Measurements from ENCODE around the gene TEC. TPM values are rescaled to one million over a fixed set of nuclear protein-coding genes. Genes with fewer than 3 reads are reported as not detected.
A peak's percentile ranks its signal among the peaks of the same experiment; 100 is the strongest.
"Not testable (repeated sequence)": the region's sequence is repeated elsewhere in the genome, so short reads cannot be mapped to it uniquely, and the experiment has no call there.

Gene TEC
- total RNA-seq (2014; rRNA removed; shearing (Covaris generic)) (2.1 and 2.5 TPM in 2 replicates), total RNA-seq (2022) (10.4 and 11.5 TPM in 2 replicates), Bru-seq, nascent RNA (percentile 70 among the genes with signal in this experiment), BruChase-seq, experiment 1, labeled RNA remaining after a 6-hour chase (percentile 52 among the genes with signal in this experiment), BruChase-seq, experiment 2, labeled RNA remaining after a 2-hour chase (percentile 52 among the genes with signal in this experiment)
- long read RNA-seq, transcript TEC-201 (18 exons, 3,687 nt): major isoform, 11 of 27 reads
- long read RNA-seq, partial matches to known transcripts: 2 of 27 reads
- long read RNA-seq, other reads (novel, unspliced or antisense): 14 of 27 reads

GRCh38 chr4:48268956-48269860 lies at the start of gene TEC:
Gene TEC (minus strand): TSS chr4:48269838. CDS start chr4:48228614, 41,224 bp downstream.
- no TSS peak for BruUV-seq (replicated peaks)
- no peaks in the 10 kb centered on the region for H3K79me2 ChIP-seq (ENCODE audit: insufficient read depth, low read depth, low read length)
- no peaks in the 10 kb centered on the region for H3K9me3 ChIP-seq (ENCODE audit: low read length)
- peak within 1 kb of the TSS; percentile 80 for H3K4me3 ChIP-seq (ENCODE audit: low read depth, low read length, poor library complexity, severe bottlenecking)
- H4K20me1 ChIP-seq (ENCODE audit: insufficient read depth, low read length): no peaks in the 10 kb centered on the region
- no peak within 1 kb of the TSS for H3K27ac ChIP-seq (ENCODE audit: low read depth, low read length, poor library complexity, severe bottlenecking)
- H3K4me1 ChIP-seq (ENCODE audit: insufficient read depth, low read length, poor library complexity, severe bottlenecking): peaks cover 14% of the 10 kb centered on the region
- ChIA-PET POLR2A (interaction anchor here (1.3 kb wide), 1 partner anchor 94 kb away, joined by 4 read pairs; no protein-coding TSS in a partner anchor), CTCF (ENCODE audit: unreplicated experiment) (no interaction called here)
- no peaks in the 10 kb centered on the region for H3K36me3 ChIP-seq (ENCODE audit: insufficient read depth, low read length)
- TF ChIP-seq CTCF (conservative IDR thresholded peaks at IDR 0.05; ENCODE audit: low read length) (no peak), EZH2phosphoT487 (IDR thresholded peaks at IDR 0.05; ENCODE audit: borderline replicate concordance, low read depth, low read length) (no peak)
- peak; percentile 34 for DNase-seq (ENCODE audit: low spot score)
- peak within 1 kb of the TSS; percentile 73 for H2AFZ ChIP-seq (ENCODE audit: low read length)
- peak within 1 kb of the TSS; percentile 83 for H3K4me2 ChIP-seq (ENCODE audit: low read length)
- H3K9me2 ChIP-seq (ENCODE audit: insufficient read depth, low read length): no peaks in the 10 kb centered on the region
- intact Hi-C loops (cut with micrococcal nuclease; ENCODE audit: unreplicated experiment): loop anchor here (5.0 kb wide), 2 partner anchors 57 to 72 kb away; no protein-coding TSS in a partner anchor

- DNase-seq (ENCODE audit: low spot score): peak; percentile 53
- H3K4me3 ChIP-seq (ENCODE audit: low read depth, low read length, poor library complexity, severe bottlenecking): no peak overlapping the region
- TF ChIP-seq EZH2phosphoT487 (IDR thresholded peaks at IDR 0.05; ENCODE audit: borderline replicate concordance, low read depth, low read length) (no peak), CTCF (conservative IDR thresholded peaks at IDR 0.05; ENCODE audit: low read length) (peak; percentile 85)
- H2AFZ ChIP-seq (ENCODE audit: low read length): no peak overlapping the region
- H4K20me1 ChIP-seq (ENCODE audit: insufficient read depth, low read length): no peaks in the 10 kb centered on the region
- H3K9me3 ChIP-seq (ENCODE audit: low read length): no peaks in the 10 kb centered on the region
- ChIA-PET CTCF (ENCODE audit: unreplicated experiment) (no interaction called here), POLR2A (no interaction called here)
- no peaks in the 10 kb centered on the region for H3K4me1 ChIP-seq (ENCODE audit: insufficient read depth, low read length, poor library complexity, severe bottlenecking)
- intact Hi-C loops (cut with micrococcal nuclease; ENCODE audit: unreplicated experiment): loop anchor here (5.0 to 10.0 kb wide), 2 partner anchors 109 to 646 kb away; no protein-coding TSS in a partner anchor
- no peaks in the 10 kb centered on the region for H3K9me2 ChIP-seq (ENCODE audit: insufficient read depth, low read length)
- no peaks in the 10 kb centered on the region for H3K36me3 ChIP-seq (ENCODE audit: insufficient read depth, low read length)
- no TSS peak for BruUV-seq (replicated peaks)
- H3K4me2 ChIP-seq (ENCODE audit: low read length): no peak overlapping the region
- H3K79me2 ChIP-seq (ENCODE audit: insufficient read depth, low read depth, low read length): no peaks in the 10 kb centered on the region
- H3K27ac ChIP-seq (ENCODE audit: low read depth, low read length, poor library complexity, severe bottlenecking): no peak overlapping the region
These were observed 46.3 kb upstream of the TEC start for GRCh38 chr4:48315728-48316630.

- CTCF ChIA-PET (ENCODE audit: unreplicated experiment); H3K36me3 ChIP-seq (ENCODE audit: insufficient read depth, low read length); POLR2A ChIA-PET; H4K20me1 ChIP-seq (ENCODE audit: insufficient read depth, low read length); H3K4me2 ChIP-seq (ENCODE audit: low read length); H3K9me3 ChIP-seq (ENCODE audit: low read length); H3K4me1 ChIP-seq (ENCODE audit: insufficient read depth, low read length, poor library complexity, severe bottlenecking); H3K27ac ChIP-seq (ENCODE audit: low read depth, low read length, poor library complexity, severe bottlenecking); H3K9me2 ChIP-seq (ENCODE audit: insufficient read depth, low read length); BruUV-seq (replicated peaks); H2AFZ ChIP-seq (ENCODE audit: low read length); H3K4me3 ChIP-seq (ENCODE audit: low read depth, low read length, poor library complexity, severe bottlenecking); H3K79me2 ChIP-seq (ENCODE audit: insufficient read depth, low read depth, low read length); DNase-seq (ENCODE audit: low spot score): not testable (repeated sequence)
- intact Hi-C loops (cut with micrococcal nuclease; ENCODE audit: unreplicated experiment): loop anchor here (5.0 to 10.0 kb wide), 2 partner anchors 110 to 648 kb away; no protein-coding TSS in a partner anchor
These were observed 45.1 kb upstream of the TEC start for GRCh38 chr4:48314746-48315145.
